Common myeloid progenitor, CD34-positive (primary cell): ENCODE results near the gene FAM98C.
A peak's percentile ranks its signal among the peaks of the same experiment; 100 is the strongest.
"Not testable (repeated sequence)": the region's sequence is repeated elsewhere in the genome, so short reads cannot be mapped to it uniquely, and the experiment has no call there.

ENCODE experiments used
- CTCF ChIA-PET: fragments of 350-600 bp; sonication (Branson Sonifier 250); formaldehyde crosslinking; loops from one replicate; lab custom pipeline; 2021; ENCODE audit warnings: antibody characterized with exemption; lab: Charles Lee
- POLR2A ChIA-PET: fragments of 350-600 bp; sonication (Branson Sonifier 250); formaldehyde crosslinking; loops from one replicate; lab custom pipeline; 2021; ENCODE audit warnings: antibody characterized with exemption; lab: Charles Lee
- DNase-seq, 3 donors: peaks; one replicate each; pipeline versions ENCODE4 v3.0.0 to v3.0.0-alpha.2; 2013
- H3K27ac ChIP-seq, 2 experiments: 1 replicate in 1 of 2; 2 replicates in 1 of 2; pipeline ENCODE4 v1.7.0; 2013; ENCODE audit warnings: inconsistent platforms in 2 of 2, low read length in 2 of 2, mild to moderate bottlenecking in 2 of 2, low read depth in 1 of 2, moderate library complexity in 1 of 2; ENCODE audit not compliant: severe bottlenecking in 2 of 2, insufficient read depth in 1 of 2, poor library complexity in 1 of 2
- H3K27me3 ChIP-seq, 5 experiments: replicated peaks in 2 of 5; 1 replicate in 3 of 5; 2 replicates in 2 of 5; pipeline versions ENCODE4 v1.6.1 to v1.7.0; 2013; ENCODE audit warnings: low read length in 4 of 5, mild to moderate bottlenecking in 2 of 5, moderate library complexity in 2 of 5, inconsistent platforms in 1 of 5; ENCODE audit not compliant: insufficient read depth in 5 of 5, control insufficient read depth in 4 of 5
- H3K36me3 ChIP-seq, 4 experiments: 1 replicate in 2 of 4; 2 replicates in 2 of 4; pipeline versions ENCODE4 v1.6.1 to v1.7.0; 2013; ENCODE audit warnings: low read length in 3 of 4, control low read depth in 1 of 4, mild to moderate bottlenecking in 1 of 4; ENCODE audit not compliant: control insufficient read depth in 4 of 4, insufficient read depth in 4 of 4
- H3K4me1 ChIP-seq, 4 experiments: 1 replicate in 3 of 4; 2 replicates in 1 of 4; pipeline versions ENCODE4 v1.6.1 to v1.7.1; 2013; ENCODE audit warnings: low read length in 3 of 4, mild to moderate bottlenecking in 3 of 4, control low read depth in 1 of 4, inconsistent platforms in 1 of 4, moderate library complexity in 1 of 4; ENCODE audit not compliant: control insufficient read depth in 4 of 4, insufficient read depth in 4 of 4; ENCODE audit errors: control extremely low read depth in 1 of 4
- H3K4me3 ChIP-seq, 7 experiments: 1 replicate in 4 of 7; 2 replicates in 3 of 7; pipeline versions ENCODE4 v1.5.1 to v1.7.0; 2013; ENCODE audit warnings: mild to moderate bottlenecking in 7 of 7, low read length in 6 of 7, moderate library complexity in 6 of 7, inconsistent platforms in 2 of 7, low read depth in 2 of 7, control low read depth in 1 of 7; ENCODE audit not compliant: insufficient read depth in 4 of 7, control insufficient read depth in 1 of 7; ENCODE audit errors: extremely low read depth in 1 of 7
- H3K9me3 ChIP-seq, 5 experiments: 1 replicate in 4 of 5; 2 replicates in 1 of 5; pipeline versions ENCODE4 v1.6.1 to v1.7.1; 2013; ENCODE audit warnings: low read length in 4 of 5, mild to moderate bottlenecking in 2 of 5, inconsistent platforms in 1 of 5, low read depth in 1 of 5, moderate library complexity in 1 of 5; ENCODE audit not compliant: control insufficient read depth in 4 of 5, insufficient read depth in 2 of 5; ENCODE audit errors: control extremely low read depth in 1 of 5
- WGBS: methylation state at CpG from one replicate; pipeline ENCODE4 v1.1.5; 2013; ENCODE audit not compliant: insufficient coverage; 5-methylcytosine and 5-hydroxymethylcytosine counted together

Gene FAM98C

GRCh38 chr19:38425810-38426466, 23.0 kb downstream of the FAM98C start, which contains the start of gene RASGRP4:
RASGRP4 (minus strand) TSS chr19:38426219; CDS start chr19:38426091, 128 bp downstream.
- DNase-seq, result peak; percentile 82 to 93 (median 92)
- Histone ChIP-seq H3K36me3 (peaks cover 0 to 3% (median 0%) of the 10 kb centered on the region in 4 experiments), H3K27ac (peak within 1 kb of the TSS in 1 of 2 experiments; percentile 69), H3K9me3 (no peaks in the 10 kb centered on the region), H3K27me3 (no peaks in the 10 kb centered on the region), H3K4me3 (peak within 1 kb of the TSS; percentile 31 to 81 (median 66)), H3K4me1 (peaks cover 3 to 44% (median 18%) of the 10 kb centered on the region in 4 experiments)
- 26% methylated on average over 7 of the region's 20 CpGs for WGBS
- POLR2A ChIA-PET, result interaction anchor here (0.7 kb wide), 1 partner anchor 540 kb away, joined by 3 read pairs; no protein-coding TSS in a partner anchor
- CTCF ChIA-PET, result interaction anchor here (0.8 to 3.6 kb wide), 5 partner anchors 8 to 23 kb away, joined by 3 to 15 read pairs (median 5); partner anchors contain the start of gene FAM98C

- H3K4me3 ChIP-seq, H3K9me3 ChIP-seq, POLR2A ChIA-PET, DNase-seq, H3K27ac ChIP-seq, H3K27me3 ChIP-seq, H3K36me3 ChIP-seq: not testable (repeated sequence)
- 92% methylated on average over 4 of the region's 17 CpGs for WGBS
- peaks cover 3 to 44% (median 18%) of the 10 kb centered on the region in 4 experiments for H3K4me1 ChIP-seq
- CTCF ChIA-PET, result interaction anchor here (0.7 to 3.6 kb wide), 2 partner anchors 23 to 928 kb away, joined by 3 to 15 read pairs; no protein-coding TSS in a partner anchor
Measured at GRCh38 chr19:38427035-38427677, 24.3 kb downstream of the FAM98C start.

GRCh38 chr19:38429055-38429810, 26.3 kb downstream of the FAM98C start:
- Histone ChIP-seq H3K9me3 (no peaks in the 10 kb centered on the region), H3K36me3 (no peaks in the 10 kb centered on the region), H3K27me3 (peaks cover 0 to 9% (median 1%) of the 10 kb centered on the region in 5 experiments), H3K4me3 (no peak overlapping the region), H3K4me1 (peaks cover 3 to 52% (median 23%) of the 10 kb centered on the region in 4 experiments), H3K27ac (no peak overlapping the region)
- peak in 1 of 3 donors; percentile 21 for DNase-seq
- 77% methylated on average over 11 of the region's 14 CpGs for WGBS
- CTCF ChIA-PET, result interaction anchor here (1.4 kb wide), 1 partner anchor 26 kb away, joined by 7 read pairs; the partner anchor contains the start of gene FAM98C
- POLR2A ChIA-PET, result no interaction called here

- POLR2A ChIA-PET, result no interaction called here
- Histone ChIP-seq H3K36me3 (no peaks in the 10 kb centered on the region), H3K27me3 (peaks cover 0 to 14% (median 3%) of the 10 kb centered on the region in 5 experiments), H3K4me3 (no peak overlapping the region), H3K9me3 (no peaks in the 10 kb centered on the region), H3K27ac (no peak overlapping the region), H3K4me1 (peaks cover 3 to 52% (median 23%) of the 10 kb centered on the region in 4 experiments)
- CTCF ChIA-PET, result no interaction called here
- no CpG with 5 or more reads among the region's 2 CpGs for WGBS
- DNase-seq, result no peak
Measured at GRCh38 chr19:38429811-38430156, 26.9 kb downstream of the FAM98C start.

GRCh38 chr19:38430931-38431330, 28.0 kb downstream of the FAM98C start:
- DNase-seq, result no peak
- Histone ChIP-seq H3K27me3 (peaks cover 0 to 16% (median 3%) of the 10 kb centered on the region in 5 experiments), H3K4me1 (peaks cover 3 to 45% (median 15%) of the 10 kb centered on the region in 4 experiments), H3K36me3 (no peaks in the 10 kb centered on the region), H3K4me3 (no peak overlapping the region), H3K27ac (no peak overlapping the region), H3K9me3 (no peaks in the 10 kb centered on the region)
- ChIA-PET CTCF (interaction anchor here (1.3 to 2.3 kb wide), 2 partner anchors 9 to 28 kb away, joined by 4 to 5 read pairs; partner anchors contain the start of gene FAM98C), POLR2A (no interaction called here)
- WGBS, result 95% methylated on average over 4 of the region's 7 CpGs

- Histone ChIP-seq H3K4me1 (peaks cover 3 to 30% (median 8%) of the 10 kb centered on the region in 4 experiments), H3K27me3 (peaks cover 0 to 16% (median 3%) of the 10 kb centered on the region in 5 experiments), H3K27ac (no peak within 1 kb of the TSS), H3K36me3 (no peaks in the 10 kb centered on the region), H3K9me3 (no peaks in the 10 kb centered on the region), H3K4me3 (peak within 1 kb of the TSS in 2 of 7 experiments; percentile 11 to 19)
- ChIA-PET CTCF (no interaction called here), POLR2A (no interaction called here)
- 27% methylated on average over 14 of the region's 20 CpGs for WGBS
- peak; percentile 43 to 72 (median 68) for DNase-seq
Measured at GRCh38 chr19:38433268-38433733, 30.4 kb downstream of the FAM98C start, which contains the start of gene RYR1. RYR1 (plus strand) TSS chr19:38433691; CDS start chr19:38433830, 139 bp downstream.
